Stomach smooth muscle (tissue), 2 donors: ENCODE measurements around the gene RAPGEF2.

Experiments
- H3K27ac ChIP-seq: one replicate; pipeline ENCODE4 v1.7.0; 2013; ENCODE audit warnings: mild to moderate bottlenecking, low read length, inconsistent platforms
- H3K27me3 ChIP-seq, 2 donors: one replicate each; pipeline ENCODE4 v1.7.0; 2013; ENCODE audit warnings: low read length in 2 of 2; ENCODE audit not compliant: insufficient read depth in 2 of 2, control insufficient read depth in 1 of 2
- H3K36me3 ChIP-seq, 2 donors: one replicate each; pipeline ENCODE4 v1.7.0; 2013; ENCODE audit warnings: low read length in 2 of 2; ENCODE audit not compliant: control insufficient read depth in 2 of 2, insufficient read depth in 2 of 2
- H3K4me1 ChIP-seq: one replicate; pipeline ENCODE4 v1.7.0; 2013; ENCODE audit warnings: low read length; ENCODE audit not compliant: control insufficient read depth, insufficient read depth
- H3K4me3 ChIP-seq, 2 donors: one replicate each; pipeline ENCODE4 v1.7.0; 2013; ENCODE audit warnings: low read length in 2 of 2
- H3K9ac ChIP-seq, 2 donors: one replicate each; pipeline ENCODE4 v1.7.0; 2013; ENCODE audit warnings: low read length in 2 of 2, mild to moderate bottlenecking in 1 of 2
- H3K9me3 ChIP-seq, 2 donors: one replicate each; pipeline ENCODE4 v1.7.0; 2013; ENCODE audit warnings: low read length in 2 of 2; ENCODE audit not compliant: control insufficient read depth in 2 of 2
- donor health status: healthy.
- donor health status: Pancreatic carcinoma.

Gene RAPGEF2

DNA sequence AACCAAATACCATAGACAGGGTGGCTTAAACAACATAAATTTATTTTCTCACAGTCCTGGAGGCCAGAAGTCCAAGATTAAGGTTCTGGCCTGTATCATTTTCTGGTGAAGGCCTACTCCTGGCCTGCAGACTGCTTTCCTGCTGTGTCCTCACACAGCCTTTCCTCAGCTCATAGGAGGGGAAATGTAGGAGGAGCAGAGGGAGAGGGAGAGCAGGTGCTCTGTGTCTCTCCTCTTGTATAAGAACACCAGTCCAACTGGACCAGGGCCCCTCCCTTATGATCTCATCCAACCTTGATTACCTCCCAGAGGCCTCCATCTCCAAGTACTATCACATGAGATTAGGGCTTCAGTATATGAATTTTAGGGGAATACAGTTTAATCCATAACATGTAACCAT is 34.3 kb downstream of the RAPGEF2 start:
- Histone ChIP-seq H3K36me3 (no peaks in the 10 kb centered on the region), H3K9me3 (no peaks in the 10 kb centered on the region), H3K27me3 (no peaks in the 10 kb centered on the region), H3K4me3 (no peak overlapping the region), H3K9ac (no peak overlapping the region), H3K27ac (no peak overlapping the region), H3K4me1 (no peaks in the 10 kb centered on the region)

DNA sequence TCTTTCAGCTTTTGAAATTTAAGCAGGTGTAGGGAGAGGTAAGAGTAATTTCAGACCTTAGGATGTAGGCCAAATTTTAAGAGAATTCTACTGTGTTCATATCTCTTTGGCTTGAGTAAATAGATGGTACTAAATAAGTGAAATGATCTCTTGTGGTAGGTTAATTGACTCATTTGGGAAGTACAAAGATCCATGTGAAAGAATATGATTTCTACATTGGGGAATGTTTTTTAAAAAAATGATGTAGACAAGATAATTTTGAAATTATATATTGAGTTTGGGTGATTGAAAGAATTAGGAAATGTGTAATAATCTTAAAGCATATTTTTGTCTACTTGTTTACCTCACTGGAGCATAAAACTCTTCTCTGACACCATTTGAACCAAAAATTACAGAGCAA is 35.6 kb downstream of the RAPGEF2 start:
- no peaks in the 10 kb centered on the region for H3K36me3 ChIP-seq

DNA sequence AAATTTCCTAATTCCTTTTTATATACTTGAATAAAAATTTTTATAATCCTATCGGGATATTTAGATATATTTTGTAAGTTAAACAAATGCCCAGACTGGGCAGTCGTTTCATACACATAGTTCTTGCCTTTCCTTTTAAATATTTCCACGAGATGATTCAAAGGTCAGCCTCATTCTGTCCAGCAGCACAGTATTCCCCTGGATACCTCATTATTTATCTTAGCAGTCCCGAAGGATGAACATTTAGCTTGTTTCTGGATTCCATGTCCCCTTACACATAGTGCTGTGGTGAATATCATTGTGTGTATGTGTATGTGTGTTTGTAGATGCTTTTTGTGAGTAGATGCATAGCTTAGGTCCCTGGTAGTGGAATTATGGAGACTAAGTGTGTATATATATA is 38.3 kb downstream of the RAPGEF2 start:
- H3K4me1 ChIP-seq, result peaks cover 5% of the 10 kb centered on the region
- no peaks in the 10 kb centered on the region for H3K27me3 ChIP-seq
- H3K36me3 ChIP-seq, result no peaks in the 10 kb centered on the region
- no peak overlapping the region for H3K9ac ChIP-seq
- H3K27ac ChIP-seq, result no peak overlapping the region
- no peaks in the 10 kb centered on the region for H3K9me3 ChIP-seq
- no peak overlapping the region for H3K4me3 ChIP-seq

More for the DNA sequence above, 35.6 kb downstream of the RAPGEF2 start:
- H3K9ac ChIP-seq, result no peak overlapping the region
- no peaks in the 10 kb centered on the region for H3K4me1 ChIP-seq
- no peaks in the 10 kb centered on the region for H3K27me3 ChIP-seq
- no peaks in the 10 kb centered on the region for H3K9me3 ChIP-seq
- H3K4me3 ChIP-seq, result no peak overlapping the region
- no peak overlapping the region for H3K27ac ChIP-seq

DNA sequence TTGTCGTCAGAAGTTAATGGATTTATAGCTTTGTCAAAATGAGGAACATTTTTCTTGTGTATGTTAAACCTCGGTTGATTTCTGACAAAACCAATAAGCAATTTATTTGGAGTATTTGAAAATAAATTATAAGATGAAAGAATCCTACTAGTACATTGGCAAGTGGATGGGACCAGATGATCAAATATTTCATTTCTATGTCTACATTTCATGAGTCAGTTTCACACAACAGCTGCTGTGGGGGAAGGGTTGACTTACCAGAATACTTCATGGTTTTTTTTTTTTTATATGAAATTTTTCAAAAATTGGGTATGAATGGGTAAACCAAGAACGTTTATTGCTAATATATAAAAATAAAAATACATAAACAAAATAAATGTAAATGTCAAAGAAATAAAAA is 39.4 kb downstream of the RAPGEF2 start:
- Histone ChIP-seq H3K27me3 (no peaks in the 10 kb centered on the region), H3K27ac (no peak overlapping the region), H3K9ac (no peak overlapping the region), H3K4me1 (peaks cover 5% of the 10 kb centered on the region), H3K4me3 (no peak overlapping the region), H3K36me3 (no peaks in the 10 kb centered on the region), H3K9me3 (no peaks in the 10 kb centered on the region)

DNA sequence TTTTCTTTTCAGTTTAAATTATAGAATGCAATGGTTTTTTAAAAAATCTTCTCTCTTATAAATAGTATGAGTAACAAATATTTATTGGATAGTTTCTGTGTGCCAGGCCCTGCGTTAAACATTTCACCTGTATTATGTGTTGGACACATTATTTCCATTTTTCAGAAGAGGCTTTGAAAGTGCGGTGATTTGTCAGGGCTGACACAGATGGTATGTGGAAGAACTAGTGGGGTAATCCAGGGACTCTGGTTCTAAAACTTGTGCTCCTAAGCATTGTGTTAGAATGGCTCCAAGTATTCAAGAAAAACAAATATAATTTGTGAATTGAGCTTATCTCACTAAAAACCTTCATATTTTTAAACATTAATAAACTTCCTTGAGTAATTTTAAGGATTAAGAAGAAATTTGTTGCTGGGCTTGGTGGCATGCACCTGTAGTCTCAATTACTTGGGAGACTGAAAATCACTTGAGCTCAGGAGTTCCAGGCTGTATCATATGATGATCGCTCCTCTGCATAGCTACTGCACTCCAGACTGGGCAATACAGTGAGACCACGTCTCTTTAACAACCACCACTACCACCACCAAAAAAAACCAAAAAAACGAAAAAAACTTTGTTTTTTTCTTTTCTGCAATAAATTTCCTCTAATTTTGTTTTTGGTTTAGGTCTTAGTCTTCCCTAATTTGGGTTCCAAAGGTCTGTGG is 40.0 kb downstream of the RAPGEF2 start:
- H3K27ac ChIP-seq, result no peak overlapping the region
- peaks cover 5% of the 10 kb centered on the region for H3K4me1 ChIP-seq
- H3K36me3 ChIP-seq, result no peaks in the 10 kb centered on the region
- H3K4me3 ChIP-seq, result no peak overlapping the region
- no peaks in the 10 kb centered on the region for H3K27me3 ChIP-seq
- H3K9ac ChIP-seq, result no peak overlapping the region
- no peaks in the 10 kb centered on the region for H3K9me3 ChIP-seq

DNA sequence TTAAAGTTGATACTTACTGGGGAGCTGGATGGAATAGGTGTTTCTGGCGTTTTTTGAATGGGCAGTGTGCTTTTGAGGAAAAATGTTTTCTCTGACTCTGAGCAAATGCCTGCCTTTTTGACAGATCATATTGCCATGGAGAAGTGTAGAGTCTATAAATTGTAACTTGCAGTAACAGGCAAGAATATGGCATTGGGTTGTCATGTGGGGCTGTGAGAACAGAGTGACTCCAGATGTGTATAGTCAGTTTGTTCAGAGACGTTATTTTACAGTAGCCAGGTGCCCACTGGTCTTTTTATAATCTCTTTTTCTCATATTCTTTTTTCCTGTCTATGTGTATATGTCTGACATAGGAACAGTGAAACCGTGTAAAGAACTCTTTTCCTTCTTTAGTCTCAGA is 40.8 kb downstream of the RAPGEF2 start:
- Histone ChIP-seq H3K27ac (no peak overlapping the region), H3K27me3 (no peaks in the 10 kb centered on the region), H3K4me1 (peaks cover 5% of the 10 kb centered on the region), H3K36me3 (no peaks in the 10 kb centered on the region), H3K9ac (no peak overlapping the region), H3K9me3 (no peaks in the 10 kb centered on the region), H3K4me3 (no peak overlapping the region)

DNA sequence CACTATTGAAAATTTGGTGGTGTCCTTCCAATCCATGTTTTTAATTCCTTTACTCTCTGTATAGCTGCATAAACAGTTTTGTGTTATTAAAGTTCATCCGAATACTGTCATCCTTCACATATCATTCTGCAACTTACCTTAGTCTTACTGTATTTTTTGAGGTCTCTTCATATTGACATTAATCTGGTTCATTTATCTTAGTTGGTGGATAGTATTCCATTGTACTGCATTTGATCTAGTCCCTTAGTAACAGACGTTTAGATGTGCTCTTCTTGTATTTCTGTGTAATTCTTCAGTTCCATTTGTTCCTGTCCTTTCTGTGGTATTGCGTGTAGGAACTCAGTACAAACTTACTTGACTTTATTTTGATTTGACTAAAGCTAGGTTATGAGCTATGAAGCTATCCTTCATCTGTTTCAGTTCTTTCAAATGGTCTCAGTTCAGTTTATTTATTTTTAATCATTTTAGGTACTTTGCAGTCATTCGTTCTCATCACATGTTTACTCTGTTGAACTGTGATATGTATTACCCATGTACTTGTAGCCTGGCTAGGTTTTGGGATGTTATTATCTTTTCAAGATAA is 41.3 kb downstream of the RAPGEF2 start:
- Histone ChIP-seq H3K9me3 (no peaks in the 10 kb centered on the region), H3K27ac (no peak overlapping the region), H3K9ac (no peak overlapping the region), H3K4me3 (no peak overlapping the region), H3K36me3 (no peaks in the 10 kb centered on the region), H3K27me3 (no peaks in the 10 kb centered on the region), H3K4me1 (peaks cover 5% of the 10 kb centered on the region)

DNA sequence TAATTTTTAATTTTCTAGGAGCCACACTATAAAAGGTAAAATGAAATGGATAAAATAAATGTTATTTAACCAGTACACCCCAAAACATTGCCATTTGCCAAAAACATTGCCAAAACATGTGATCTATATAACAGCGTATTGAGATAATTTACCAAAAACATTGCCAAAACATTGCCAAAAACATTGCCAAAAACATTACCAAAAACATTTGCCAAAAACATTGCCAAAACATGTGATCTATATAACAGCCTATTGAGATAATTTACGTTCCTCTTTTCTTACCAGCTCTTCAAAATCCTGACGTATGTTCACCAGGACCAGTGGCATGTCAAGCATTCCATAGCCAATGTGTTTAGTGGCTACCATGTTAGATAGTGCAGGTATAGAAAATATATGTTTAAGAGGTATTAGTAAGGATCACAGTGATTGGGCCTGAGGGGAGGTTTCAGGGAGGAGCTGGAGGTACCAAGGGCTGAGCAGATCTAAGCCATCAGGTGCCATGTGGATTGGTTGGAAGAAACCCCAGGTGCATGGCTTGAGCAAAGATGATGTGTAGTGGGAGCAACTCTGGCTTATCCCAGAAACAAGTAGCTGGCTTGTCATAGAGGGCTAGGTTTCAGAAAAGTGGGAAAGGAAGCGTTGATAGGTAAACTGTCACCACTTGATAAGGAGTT is 42.6 kb downstream of the RAPGEF2 start:
- Histone ChIP-seq H3K4me1 (peaks cover 5% of the 10 kb centered on the region), H3K27ac (no peak overlapping the region), H3K9me3 (no peaks in the 10 kb centered on the region), H3K36me3 (no peaks in the 10 kb centered on the region), H3K27me3 (no peaks in the 10 kb centered on the region), H3K9ac (no peak overlapping the region), H3K4me3 (no peak overlapping the region)

DNA sequence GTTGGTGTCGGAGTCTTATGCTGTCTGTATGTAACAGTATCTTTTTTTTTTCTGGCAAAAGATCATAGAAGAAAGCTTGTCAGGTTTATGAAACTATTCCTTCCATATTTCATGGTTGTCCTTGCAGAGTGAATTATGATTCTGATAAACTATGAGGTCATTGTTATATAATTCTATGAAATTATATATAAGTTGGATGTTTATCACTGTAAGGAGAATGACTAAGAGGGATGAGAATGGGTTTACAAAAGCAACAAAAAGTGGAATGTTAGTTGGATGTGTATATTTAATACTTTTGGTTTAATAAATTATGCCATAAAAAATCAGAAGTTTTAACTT is 43.1 kb downstream of the RAPGEF2 start:
- Histone ChIP-seq H3K36me3 (no peaks in the 10 kb centered on the region), H3K4me3 (no peak overlapping the region), H3K9me3 (no peaks in the 10 kb centered on the region), H3K4me1 (peaks cover 5% of the 10 kb centered on the region), H3K9ac (no peak overlapping the region), H3K27ac (no peak overlapping the region), H3K27me3 (no peaks in the 10 kb centered on the region)

DNA sequence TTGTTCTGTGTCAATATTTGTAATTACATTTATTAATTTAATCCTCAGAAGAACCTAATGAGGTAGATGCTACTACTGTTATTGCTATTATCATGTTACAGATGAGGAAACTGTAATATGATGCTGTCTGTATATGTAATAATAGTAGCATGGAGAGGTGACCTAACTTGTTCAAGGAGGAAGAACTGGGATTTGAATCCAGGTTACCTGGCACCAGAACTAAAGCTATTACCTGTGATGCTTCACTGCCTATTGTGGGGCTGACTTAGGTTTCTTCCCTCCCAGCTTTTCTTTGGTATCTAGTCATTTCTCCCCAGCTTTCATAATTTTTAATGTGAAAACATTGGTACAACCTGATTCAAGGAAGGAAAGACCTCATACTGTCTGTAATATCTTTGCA is 43.6 kb downstream of the RAPGEF2 start:
- Histone ChIP-seq H3K9ac (no peak overlapping the region), H3K4me3 (no peak overlapping the region), H3K36me3 (no peaks in the 10 kb centered on the region), H3K27ac (no peak overlapping the region), H3K9me3 (no peaks in the 10 kb centered on the region), H3K4me1 (peaks cover 5% of the 10 kb centered on the region), H3K27me3 (no peaks in the 10 kb centered on the region)

DNA sequence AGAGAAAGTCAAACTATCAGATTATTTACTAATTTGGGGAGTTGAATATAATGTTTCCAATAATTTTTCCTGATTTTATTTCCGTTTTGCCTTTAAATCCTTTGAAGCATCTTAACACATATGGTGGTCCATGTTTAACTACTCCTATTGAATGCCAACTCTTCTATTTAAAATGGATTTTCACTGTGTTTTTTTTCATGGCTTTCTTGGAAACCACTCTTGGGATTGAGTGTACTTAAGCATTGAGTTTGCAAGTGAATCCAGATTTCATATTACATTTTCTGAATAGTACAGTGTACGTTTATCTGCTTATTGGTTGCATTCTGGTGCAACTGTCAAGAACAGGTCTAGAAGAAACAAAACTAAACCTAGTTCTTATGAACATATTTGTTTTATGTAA is 45.6 kb downstream of the RAPGEF2 start:
- H3K4me1 ChIP-seq, result peaks cover 5% of the 10 kb centered on the region
- H3K9ac ChIP-seq, result no peak overlapping the region
- H3K4me3 ChIP-seq, result no peak overlapping the region
- H3K27me3 ChIP-seq, result no peaks in the 10 kb centered on the region
- no peaks in the 10 kb centered on the region for H3K36me3 ChIP-seq
- no peak overlapping the region for H3K27ac ChIP-seq
- no peaks in the 10 kb centered on the region for H3K9me3 ChIP-seq
